ENCODE measurements around the gene CLIC1.
A peak's percentile ranks its signal among the peaks of the same experiment; 100 is the strongest.

CLIC1 gene

DNA sequence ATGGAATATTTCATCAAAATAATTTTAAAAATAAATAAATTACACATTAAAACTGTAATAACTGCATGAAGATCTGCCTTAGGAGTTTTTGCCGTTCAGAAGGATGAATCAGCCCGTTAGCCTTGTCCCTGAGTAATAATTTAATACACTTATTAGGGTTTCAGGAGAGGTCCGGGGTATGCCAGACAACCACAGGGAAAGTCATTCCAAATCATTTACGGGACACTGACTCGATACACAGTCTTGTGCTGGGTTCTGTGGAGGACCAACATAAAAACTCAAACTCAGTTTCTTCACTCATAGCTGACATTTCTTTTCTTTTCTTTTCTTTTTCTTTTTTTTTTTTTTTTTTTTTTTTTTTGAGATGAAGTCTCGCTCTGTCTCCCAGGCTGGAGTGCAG, 30.4 kb downstream of the CLIC1 start:
- DNase-seq (ENCODE audit: low read depth in 2 of 2, low spot score in 1 of 2), result no peak

DNA sequence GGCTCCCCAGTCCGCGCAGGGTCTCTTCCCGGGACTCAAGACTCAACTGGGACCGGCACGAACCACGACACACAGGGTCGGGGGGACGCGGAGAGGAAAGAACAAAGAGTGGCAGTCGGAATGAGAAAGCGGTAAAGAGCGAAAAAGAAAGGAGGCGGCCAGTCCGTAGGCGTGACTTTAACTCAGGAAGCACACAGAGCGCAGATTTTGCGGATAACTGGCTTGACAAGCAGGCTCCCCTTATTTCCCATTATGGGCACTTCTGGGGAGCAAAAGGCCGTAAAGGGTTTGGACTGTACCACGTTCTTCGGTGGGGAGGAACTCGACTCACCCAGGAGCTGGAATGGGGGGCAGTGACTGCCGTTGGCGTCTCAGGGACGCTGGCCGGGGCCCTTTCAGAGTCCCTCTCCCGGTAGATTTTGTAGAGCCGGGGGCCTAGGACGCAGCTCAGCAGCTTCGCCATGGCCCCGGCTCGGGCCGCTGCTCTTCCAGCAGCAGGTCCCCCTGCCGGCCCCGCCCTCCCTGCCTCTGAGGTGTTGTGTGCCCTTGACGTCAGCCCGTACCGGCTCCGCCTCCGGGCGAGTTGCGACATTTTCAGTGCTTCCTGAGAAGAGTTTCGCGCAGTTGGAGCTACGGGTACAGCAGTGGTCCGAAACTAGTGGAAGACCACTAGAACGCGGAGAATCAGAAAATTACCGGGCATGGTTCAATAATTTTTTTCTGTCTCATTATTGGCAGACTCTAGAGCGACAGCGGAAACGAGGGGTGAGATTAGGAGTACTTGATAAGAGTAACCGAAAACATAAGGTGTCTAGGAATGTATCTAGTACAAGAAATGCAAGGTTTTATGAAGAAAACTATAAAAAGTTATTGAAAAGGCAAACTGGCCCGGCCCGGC, 33.3 kb downstream of the CLIC1 start, which contains the start of gene ABHD16A:
Gene ABHD16A (minus strand): TSS at position 506 of the 898 bp plus-strand sequence. CDS start 43 bp downstream, at position 463.
- peak; percentile 92 to 93 for DNase-seq (ENCODE audit: low read depth in 2 of 2, low spot score in 1 of 2)

DNA sequence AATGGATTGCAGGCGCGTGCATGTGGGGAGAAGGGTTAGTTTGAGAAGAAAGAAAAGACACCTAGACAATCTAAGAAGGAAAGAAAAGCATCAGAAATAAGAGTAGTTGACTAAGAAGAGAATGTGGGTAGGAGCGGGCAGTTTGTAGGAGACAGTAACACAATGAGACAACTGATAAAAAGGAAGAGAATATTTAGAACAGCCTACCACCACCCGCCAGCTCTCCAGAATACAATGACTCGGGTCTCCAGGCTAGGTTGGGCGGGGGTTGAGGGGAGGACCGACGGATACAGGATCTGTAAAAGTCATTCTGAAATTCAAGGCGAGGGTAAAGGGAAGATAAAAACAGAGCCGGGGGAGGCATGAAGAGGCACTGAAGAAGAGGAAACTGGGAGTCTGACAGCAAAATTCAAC, 33.9 kb downstream of the CLIC1 start:
- DNase-seq (ENCODE audit: low read depth in 2 of 2, low spot score in 1 of 2), result no peak

DNA sequence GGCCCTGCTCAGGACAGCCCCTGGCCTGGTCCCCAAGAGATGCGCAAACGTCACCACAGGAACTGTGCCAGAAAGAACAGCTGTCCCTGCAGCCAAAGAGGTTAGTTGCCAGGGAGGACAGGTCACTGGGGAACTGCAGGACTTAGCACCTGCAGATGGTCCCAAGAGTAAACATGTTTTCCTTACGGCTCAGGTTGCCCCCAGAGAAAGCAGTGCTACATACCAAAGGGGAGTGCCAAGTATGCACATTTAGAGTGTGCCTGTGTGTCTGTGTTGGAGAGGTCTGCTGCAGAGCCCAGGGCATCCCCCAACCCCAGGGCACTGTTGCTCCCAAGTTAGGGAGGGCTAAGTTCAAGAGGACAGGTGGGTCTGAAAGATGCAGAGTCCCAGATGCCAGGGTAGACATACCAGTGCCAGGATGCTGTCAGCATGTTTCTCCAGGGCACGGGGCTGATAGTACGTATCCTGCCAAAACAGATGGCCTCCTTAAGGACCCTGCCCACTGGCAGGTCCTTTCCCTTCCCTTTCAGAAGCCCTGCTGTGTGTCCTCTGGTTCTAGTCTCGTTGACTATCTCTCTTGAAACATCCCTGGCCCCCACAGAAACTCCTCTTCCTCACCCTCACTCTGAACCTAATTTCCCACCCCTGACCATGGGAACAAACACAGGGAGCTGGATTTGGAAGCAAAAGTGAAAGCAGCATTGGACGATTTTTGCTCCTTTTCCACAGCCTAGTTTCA, 34.5 kb downstream of the CLIC1 start:
- no peak for DNase-seq (ENCODE audit: low read depth in 2 of 2, low spot score in 1 of 2)

DNA sequence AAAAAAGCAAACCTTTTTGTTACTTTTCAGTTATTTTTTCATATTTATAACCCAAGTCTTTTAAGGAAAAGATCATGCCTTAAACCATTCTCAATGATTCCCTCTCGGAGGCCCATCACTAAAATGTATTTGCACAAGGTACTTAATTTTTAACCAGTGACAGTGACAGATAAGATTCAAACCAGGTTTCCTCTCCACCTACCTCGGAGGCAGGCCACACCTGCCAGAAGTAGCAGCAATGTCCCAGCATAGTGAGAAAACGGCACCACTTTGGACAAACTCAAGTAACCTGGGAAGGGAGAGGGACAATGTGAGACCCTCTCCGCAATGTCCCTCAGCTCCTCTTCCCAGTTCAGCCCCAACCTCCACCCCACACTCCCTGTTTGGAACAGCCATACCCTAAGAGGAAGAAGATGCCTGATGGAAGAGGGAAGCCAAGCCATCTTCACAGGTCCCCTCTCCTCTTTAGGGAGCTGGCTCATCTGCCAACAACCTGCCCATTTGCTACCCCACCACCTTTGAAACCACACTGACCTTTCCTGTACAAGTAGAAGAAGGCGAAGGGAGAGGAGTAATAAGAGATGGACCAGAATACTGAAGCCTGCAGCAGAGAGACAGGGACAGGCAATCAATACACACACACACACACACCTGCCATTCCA, 35.5 kb downstream of the CLIC1 start:
- no peak for DNase-seq (ENCODE audit: low read depth in 2 of 2, low spot score in 1 of 2)

DNA sequence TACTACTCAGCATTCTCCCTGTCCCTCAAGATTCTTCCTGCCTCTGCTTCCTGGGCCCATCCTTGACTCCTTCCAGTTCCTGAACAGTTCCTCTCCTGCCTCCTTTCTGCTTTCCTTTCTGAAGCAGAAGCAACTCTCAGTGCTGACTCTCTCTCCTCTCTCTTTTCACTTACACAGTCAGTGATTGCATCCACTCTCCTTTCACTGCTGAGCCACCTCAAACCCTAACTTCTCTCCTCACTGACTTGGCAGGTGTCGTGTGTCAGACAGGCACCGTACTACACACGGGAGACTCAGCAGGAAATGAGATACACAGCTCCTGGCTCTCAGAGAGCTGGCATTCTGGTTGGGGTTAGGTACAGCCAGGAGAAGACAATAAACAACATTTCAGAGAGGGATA, 38.8 kb downstream of the CLIC1 start:
- DNase-seq (ENCODE audit: low read depth in 2 of 2, low spot score in 1 of 2), result no peak

DNA sequence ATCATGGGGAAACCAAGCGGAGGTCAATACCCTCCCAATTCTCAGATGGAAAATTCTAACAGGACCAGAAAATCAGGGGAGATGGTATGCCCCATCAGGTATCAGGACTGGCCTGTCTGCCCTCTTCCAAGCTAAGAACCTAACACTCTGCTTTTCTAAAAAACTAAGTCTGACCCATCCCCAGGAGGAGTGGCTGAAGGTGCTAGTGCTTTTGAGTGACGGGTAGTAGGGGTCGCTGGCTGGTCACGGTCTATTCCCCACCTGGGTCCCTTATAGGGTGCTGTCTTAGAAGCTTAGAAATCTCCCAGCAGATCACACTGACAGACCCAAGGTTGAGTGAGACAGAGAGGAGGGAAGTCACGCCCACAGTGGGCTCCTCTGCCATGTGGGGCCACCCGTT, 42.8 kb downstream of the CLIC1 start:
- DNase-seq (ENCODE audit: low read depth in 2 of 2, low spot score in 1 of 2), result no peak

DNA sequence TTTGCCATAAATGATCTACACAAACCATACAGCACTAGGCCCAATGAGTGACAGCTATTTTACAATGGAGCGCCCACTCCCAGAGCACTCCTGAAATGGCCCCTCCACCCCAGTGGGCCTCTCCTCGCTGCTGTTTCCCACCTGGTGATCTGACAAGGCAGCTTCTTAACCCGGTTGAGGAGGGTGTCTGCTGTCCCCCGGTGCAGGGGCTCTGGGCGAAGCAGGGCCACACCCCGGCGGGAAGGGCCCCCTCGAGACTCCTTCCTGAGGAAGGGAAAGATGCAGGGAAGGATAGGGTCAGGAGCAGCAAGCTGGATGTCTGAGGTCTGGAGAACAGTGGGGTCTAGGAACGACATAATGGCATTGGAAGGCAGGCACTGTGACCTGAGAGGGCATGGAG, 43.4 kb downstream of the CLIC1 start:
- no peak for DNase-seq (ENCODE audit: low read depth in 2 of 2, low spot score in 1 of 2)

DNA sequence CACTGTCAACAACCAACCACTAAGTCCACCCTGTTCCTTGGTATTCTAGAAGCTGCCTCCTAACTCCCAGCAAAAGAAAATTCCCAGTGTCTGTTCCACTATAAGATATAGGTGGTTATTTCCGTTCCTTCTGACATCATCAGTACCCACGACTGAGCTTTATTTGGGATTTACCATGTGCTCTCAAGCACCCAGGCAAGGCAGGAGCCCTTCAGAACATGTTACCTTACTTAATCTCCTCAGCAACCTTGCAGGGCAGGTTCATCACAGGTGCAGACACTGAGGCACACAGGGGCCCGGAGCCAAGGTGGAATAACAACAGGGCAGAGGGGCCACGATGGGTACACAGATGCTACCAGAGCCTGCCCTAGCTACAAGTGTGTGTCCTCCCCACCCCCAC, 44.0 kb downstream of the CLIC1 start:
- no peak for DNase-seq (ENCODE audit: low read depth in 2 of 2, low spot score in 1 of 2)

DNA sequence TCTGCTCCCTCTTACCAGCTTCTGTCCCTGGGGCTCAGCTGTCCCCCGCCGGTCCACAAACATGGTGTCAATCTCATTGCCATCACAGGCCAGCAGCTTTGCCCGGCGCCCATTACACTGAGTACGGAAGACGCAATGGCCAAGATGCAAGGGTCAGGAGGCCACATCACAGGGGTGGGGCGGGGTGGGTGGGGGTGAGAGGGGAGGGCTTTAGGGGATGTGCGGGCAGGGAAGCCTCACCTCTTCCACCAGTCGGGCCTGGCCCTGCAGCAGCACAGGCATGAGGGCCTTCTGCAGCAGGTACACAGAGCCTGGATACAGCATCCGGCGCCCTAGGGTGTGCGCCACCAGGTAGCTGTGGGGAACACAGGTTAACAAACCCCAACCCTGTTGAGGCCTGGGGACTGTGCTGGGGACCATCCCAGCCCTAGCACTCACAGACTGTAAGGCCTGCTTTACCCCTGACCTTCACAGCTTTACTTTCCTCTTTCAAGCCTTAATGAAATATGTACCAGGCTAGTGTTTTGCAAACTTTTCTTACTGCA, 44.7 kb downstream of the CLIC1 start:
- no peak for DNase-seq (ENCODE audit: low read depth in 2 of 2, low spot score in 1 of 2)

DNA sequence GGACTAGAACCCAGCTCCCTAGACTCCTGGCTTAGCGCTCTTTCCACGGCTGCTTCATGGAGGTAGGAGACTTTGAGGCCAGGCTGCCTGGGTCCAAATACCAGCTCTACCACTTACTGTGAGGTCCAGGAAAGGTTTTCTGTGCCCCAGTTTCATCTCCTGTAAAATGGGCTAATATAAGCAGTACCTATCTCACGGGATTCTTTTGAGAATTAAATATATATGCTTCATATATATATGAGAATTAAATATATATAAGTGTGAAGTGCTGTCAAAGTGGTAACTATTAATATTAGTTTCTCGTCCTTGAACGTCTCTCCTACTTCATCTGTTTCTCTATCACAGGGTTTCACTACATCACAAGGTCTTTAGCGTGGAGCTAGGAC, 45.3 kb downstream of the CLIC1 start:
- DNase-seq (ENCODE audit: low read depth in 2 of 2, low spot score in 1 of 2), result no peak

DNA sequence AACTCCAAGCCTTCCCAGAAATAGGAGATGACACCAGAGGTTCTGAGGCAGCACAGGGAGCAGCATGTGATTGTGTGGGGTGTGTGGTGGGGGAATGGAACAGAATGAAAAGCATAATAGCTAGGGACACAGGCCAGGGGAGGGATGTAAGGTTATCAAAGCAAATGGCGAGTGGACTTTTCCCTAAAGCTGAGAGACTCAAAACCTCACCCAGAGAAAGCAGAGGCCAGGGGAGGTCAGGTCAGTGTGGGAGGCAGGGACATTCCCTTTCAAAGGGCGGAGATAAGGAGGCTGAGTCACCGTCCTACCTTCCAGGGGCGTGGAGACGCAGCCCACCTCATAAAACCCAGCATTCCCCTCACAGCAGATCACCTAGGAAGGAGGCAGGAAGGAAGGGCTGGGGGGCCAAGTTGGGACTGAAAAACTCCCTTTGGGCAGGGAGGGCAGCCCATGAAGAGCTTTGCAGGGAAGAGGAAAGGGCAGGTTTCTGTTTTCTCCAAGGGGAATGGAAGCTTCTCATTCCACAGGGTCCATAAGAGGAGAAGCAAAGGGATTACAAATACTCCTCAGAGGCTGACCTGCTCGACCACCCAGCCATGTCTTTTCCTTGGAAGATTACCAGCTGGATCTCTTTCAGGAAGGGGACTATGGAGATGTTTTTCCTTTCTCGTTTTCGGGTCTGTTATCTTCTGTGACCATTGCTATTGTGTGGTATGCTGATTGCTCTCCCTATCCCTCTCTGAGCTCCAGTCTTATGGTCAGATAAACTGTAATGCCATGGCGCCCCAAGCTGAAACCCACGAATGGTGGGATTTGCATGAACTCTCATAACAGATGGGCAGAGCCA, 45.9 kb downstream of the CLIC1 start:
- DNase-seq (ENCODE audit: low read depth in 2 of 2, low spot score in 1 of 2), result no peak

DNA sequence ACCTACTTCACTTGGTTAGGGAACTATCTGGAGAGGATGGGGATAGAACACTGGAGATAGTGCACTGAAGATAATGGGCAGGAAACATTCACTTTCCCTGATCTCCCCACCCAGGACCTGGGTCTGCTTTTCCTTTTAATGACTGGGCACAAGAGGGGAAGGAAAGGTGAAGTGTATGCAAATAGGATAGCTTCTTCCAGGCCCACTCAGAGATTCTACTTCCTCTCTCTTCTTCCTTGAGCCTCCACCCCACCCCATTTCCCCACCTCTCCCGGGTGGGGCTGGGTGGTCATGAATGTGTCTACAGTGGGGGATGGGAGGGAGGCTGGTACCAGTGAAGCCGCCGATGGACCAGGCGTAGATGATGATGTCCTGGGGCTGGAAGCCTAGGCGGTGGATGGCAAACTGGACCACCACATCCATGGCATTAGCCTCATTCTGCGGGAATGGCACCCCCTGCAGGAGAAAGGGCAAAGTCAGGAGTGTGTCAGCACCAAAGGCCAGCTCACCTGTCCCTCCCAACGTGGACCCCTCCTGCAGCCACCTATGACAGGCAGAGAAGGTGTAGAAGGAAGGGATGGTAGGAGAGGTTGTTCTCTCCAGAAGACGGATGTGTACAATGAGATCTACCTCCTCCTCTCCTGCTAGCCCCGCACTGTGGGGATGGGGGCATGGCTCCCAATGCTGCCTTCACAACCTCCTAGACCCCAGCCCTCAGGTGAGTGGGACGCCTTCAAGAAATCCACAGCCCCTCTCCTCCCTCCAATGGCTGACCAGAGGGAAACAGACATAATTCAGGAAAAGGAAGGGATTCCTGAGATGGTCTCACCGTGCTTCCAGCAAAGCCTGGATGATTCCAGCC, 46.9 kb downstream of the CLIC1 start:
- no peak for DNase-seq (ENCODE audit: low read depth in 2 of 2, low spot score in 1 of 2)

DNA sequence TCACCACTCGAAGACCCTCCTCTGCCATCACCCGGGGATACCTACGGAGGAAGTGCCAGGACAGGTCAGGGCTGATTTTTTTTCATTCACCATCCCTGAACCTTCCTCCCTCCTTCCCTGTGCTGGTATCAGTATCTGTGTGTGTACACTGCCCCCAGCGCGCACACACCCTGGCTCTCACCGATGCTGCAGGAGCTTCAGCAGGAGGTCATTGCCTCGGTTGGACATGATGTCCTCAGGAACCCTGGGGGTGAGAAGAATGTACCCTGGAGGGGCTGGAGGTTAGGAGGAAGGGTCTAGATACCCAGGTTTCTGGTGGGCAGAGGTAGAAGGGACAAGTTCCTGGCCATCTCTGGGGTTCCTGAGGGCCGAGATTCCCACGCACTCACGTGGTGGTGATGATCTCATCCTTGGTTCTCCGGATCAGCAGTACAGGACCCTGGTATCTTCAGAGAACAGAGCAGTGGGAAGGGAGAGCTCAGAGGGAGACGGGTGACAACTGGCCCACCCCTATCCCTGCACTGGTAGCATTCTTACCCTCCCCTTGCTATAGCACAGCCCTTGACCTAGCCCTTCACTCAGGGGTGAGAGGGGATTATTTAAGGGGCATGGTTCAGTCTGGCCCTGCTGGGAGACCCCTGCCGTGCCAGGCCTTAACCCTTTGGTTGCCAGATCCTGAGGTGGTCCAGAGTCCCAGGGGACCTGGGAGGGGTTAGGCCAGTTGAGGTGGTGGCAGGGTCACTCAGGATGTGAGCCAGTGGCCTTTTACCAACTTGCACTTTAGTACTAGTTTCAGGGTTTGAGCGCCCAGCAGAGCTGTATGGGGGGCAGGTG, 48.3 kb downstream of the CLIC1 start:
- DNase-seq (ENCODE audit: low read depth in 2 of 2, low spot score in 1 of 2), result no peak

DNA sequence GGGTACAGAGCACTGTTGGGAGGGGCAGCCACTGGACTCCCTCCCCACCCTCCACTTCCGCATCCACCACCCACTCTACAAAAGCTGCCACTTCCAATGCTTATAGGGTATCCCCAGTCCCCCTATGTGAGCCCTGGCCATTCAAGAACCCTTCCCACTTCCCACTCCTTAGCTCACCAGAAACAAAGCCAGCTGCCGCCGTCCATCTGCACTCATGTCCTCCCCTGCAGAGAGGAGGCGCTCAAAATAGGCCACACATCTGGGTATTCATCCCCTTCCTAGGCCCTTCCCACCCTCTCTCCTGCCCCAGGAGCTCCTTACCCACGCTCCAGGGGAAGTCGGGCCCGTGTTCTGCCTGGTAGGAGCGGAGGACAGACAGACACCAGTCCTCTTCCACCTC, 49.0 kb downstream of the CLIC1 start:
- no peak for DNase-seq (ENCODE audit: low read depth in 2 of 2, low spot score in 1 of 2)

DNA sequence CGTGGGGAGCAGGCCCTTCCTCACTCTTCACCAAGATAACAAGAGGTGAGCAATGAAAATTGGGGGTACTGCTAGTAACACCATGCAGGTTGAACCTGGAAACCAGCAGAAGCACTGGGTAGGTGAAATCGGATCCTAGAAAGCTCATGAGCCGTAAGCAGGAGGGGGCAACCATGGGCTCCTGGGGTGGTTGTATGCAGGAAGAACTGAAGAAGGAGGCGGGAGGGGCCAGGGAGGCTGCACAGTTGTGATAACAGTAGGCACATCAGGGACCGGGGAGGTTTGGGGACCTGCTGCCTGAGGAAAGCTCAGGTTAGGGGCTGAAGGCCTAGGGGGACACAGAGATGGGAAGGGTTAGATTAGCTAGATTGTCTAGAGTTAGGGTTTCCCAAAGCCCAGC, 49.8 kb downstream of the CLIC1 start:
- DNase-seq (ENCODE audit: low read depth in 2 of 2, low spot score in 1 of 2), result no peak

DNA sequence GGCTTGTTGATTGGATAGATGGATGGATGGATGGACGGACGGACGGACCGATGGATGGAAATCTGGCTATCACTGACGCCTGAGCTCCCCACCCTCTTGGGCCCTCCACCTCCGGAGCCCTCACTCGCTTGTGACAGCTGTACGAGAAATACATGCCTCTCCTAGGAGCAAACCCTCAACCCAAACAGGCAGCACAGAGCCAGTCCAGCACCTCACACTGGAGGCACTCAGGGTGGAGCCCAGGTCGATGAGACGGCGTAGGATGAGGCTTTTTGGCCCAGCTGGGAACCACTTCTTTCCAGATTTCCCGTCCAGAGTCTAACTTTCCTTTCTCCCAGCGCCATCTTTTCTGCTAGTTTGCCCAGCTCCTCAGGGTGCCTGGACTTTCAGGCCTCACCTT, 52.7 kb downstream of the CLIC1 start:
- no peak for DNase-seq (ENCODE audit: low read depth in 2 of 2, low spot score in 1 of 2)

DNA sequence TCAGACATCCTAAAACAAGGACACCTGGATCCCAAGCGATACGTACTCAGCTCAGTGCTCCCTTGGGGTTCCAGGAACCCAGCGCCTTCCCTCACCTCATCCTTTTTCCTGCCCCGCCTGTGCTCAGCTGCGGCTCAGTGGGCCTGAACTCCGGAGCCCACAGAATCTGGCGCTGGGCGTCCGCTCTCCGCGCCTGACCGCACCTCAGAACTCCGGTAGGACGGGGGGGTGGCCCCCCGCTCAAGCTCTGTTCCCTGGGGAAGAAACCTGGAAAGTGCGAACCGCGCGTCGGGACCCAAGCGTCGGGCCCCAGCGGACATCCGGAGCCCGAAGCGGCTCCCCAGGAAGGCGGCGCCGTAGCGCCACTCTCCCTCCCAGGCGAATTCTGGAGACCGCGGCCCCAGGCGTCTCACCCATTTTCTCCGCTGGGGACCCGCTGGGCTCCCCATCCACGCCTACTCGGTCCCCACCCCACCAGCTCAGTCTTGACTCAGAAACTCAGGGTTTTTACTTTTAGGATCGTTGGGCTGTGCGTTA, 55.1 kb downstream of the CLIC1 start:
- no peak for DNase-seq (ENCODE audit: low read depth in 2 of 2, low spot score in 1 of 2)

Measured in stimulated activated CD8-positive, alpha-beta memory T cell treated with anti-CD3 and anti-CD28 coated beads, Interleukin-4, amount 100 ng/mL, for 1 hour (primary cell).